Neutrophil (primary cell): ENCODE data around the gene TP63.
"Not testable (repeated sequence)": the region's sequence is repeated elsewhere in the genome, so short reads cannot be mapped to it uniquely, and the experiment has no call there.

Experiments used
- H3K27ac ChIP-seq: fragments of 200-600 bp; sonication (generic); 2 replicates; pipeline ENCODE4 v1.5.1; 2016; ENCODE audit warnings: mild to moderate bottlenecking, moderate library complexity
- H3K27me3 ChIP-seq: fragments of 200-600 bp; sonication (generic); 2 replicates; pipeline ENCODE4 v1.6.0; 2016; ENCODE audit warnings: mild to moderate bottlenecking
- H3K36me3 ChIP-seq: fragments of 200-600 bp; sonication (generic); 2 replicates; pipeline ENCODE4 v1.5.1; 2017
- H3K4me1 ChIP-seq, 2 experiments: fragments of 200-600 bp in 1 of 2; sonication (generic) in 1 of 2; 1 replicate in 1 of 2; 2 replicates in 1 of 2; pipeline versions ENCODE4 v1.5.1 to v1.6.1; 2013 to 2016; ENCODE audit warnings: low read depth in 1 of 2, low read length in 1 of 2, mild to moderate bottlenecking in 1 of 2, moderate library complexity in 1 of 2; ENCODE audit not compliant: control insufficient read depth in 1 of 2, insufficient read depth in 1 of 2
- H3K4me3 ChIP-seq, 2 experiments: fragments of 200-600 bp in 1 of 2; sonication (generic) in 1 of 2; 1 replicate in 1 of 2; 2 replicates in 1 of 2; pipeline ENCODE4 v1.5.1; 2013 to 2016; ENCODE audit warnings: low read depth in 1 of 2, low read length in 1 of 2, mild to moderate bottlenecking in 1 of 2, moderate library complexity in 1 of 2
- H3K9me3 ChIP-seq: fragments of 200-600 bp; sonication (generic); 2 replicates; pipeline ENCODE4 v1.5.1; 2016
- TF ChIP-seq, protein P1 (sequence below): fragments of 200-600 bp; sonication (generic); IDR thresholded peaks from 2 replicates; pipeline ENCODE4 v1.5.1; 2016; ENCODE audit warnings: antibody characterized with exemption

TP63 gene

DNA sequence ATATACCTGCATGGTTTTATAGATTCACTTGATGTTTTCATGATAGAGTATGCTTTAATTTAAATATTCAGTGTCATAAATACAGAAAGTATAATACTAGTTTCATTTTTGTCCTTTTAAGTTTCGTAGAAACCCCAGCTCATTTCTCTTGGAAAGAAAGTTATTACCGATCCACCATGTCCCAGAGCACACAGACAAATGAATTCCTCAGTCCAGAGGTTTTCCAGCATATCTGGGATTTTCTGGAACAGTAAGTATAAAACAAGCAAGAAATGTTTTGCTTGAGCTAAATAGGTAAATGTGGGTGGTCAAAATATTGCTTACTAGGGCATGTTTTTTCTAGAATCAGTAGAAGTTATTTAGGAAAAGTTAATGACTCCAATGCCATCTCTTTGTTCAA is 106.4 kb downstream of the TP63 start:
- H3K9me3 ChIP-seq, result no peaks in the 10 kb centered on the region
- TF ChIP-seq, protein P1, sequence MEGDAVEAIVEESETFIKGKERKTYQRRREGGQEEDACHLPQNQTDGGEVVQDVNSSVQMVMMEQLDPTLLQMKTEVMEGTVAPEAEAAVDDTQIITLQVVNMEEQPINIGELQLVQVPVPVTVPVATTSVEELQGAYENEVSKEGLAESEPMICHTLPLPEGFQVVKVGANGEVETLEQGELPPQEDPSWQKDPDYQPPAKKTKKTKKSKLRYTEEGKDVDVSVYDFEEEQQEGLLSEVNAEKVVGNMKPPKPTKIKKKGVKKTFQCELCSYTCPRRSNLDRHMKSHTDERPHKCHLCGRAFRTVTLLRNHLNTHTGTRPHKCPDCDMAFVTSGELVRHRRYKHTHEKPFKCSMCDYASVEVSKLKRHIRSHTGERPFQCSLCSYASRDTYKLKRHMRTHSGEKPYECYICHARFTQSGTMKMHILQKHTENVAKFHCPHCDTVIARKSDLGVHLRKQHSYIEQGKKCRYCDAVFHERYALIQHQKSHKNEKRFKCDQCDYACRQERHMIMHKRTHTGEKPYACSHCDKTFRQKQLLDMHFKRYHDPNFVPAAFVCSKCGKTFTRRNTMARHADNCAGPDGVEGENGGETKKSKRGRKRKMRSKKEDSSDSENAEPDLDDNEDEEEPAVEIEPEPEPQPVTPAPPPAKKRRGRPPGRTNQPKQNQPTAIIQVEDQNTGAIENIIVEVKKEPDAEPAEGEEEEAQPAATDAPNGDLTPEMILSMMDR, result no peak
- no peaks in the 10 kb centered on the region for H3K4me1 ChIP-seq
- no peak overlapping the region for H3K4me3 ChIP-seq
- no peak overlapping the region for H3K27ac ChIP-seq
- no peaks in the 10 kb centered on the region for H3K27me3 ChIP-seq
- no peaks in the 10 kb centered on the region for H3K36me3 ChIP-seq

DNA sequence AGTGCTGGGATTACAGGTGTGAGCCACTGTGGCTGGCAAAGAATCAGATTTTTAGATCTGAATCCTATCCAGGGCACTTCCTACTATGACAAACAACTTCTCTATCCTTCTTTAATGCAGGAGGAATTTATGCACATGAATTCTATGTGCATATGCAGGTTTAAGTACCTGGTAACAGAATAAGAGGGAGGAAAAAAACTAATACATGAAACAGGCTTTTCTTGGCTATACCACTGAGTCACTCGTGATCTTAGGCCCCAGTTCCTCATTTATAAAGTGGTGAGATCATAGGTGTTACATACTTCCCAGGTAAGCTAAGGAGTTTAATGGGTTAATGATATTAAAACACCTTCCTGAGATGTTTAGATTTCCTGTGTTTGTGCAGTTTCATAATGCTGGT is 108.2 kb downstream of the TP63 start:
- H3K4me3 ChIP-seq, result no peak overlapping the region
- no peaks in the 10 kb centered on the region for H3K27me3 ChIP-seq
- TF ChIP-seq, protein P1, result no peak
- H3K9me3 ChIP-seq, result no peaks in the 10 kb centered on the region
- H3K27ac ChIP-seq, result no peak overlapping the region
- no peaks in the 10 kb centered on the region for H3K36me3 ChIP-seq
- no peaks in the 10 kb centered on the region for H3K4me1 ChIP-seq

GRCh38 chr3:189740156-189740555 is 109.0 kb downstream of the TP63 start:
- Histone ChIP-seq H3K27me3 (no peaks in the 10 kb centered on the region), H3K4me3 (no peak overlapping the region), H3K4me1 (no peaks in the 10 kb centered on the region), H3K27ac (no peak overlapping the region), H3K9me3 (no peaks in the 10 kb centered on the region), H3K36me3 (no peaks in the 10 kb centered on the region)
- TF ChIP-seq, protein P1, result no peak

DNA sequence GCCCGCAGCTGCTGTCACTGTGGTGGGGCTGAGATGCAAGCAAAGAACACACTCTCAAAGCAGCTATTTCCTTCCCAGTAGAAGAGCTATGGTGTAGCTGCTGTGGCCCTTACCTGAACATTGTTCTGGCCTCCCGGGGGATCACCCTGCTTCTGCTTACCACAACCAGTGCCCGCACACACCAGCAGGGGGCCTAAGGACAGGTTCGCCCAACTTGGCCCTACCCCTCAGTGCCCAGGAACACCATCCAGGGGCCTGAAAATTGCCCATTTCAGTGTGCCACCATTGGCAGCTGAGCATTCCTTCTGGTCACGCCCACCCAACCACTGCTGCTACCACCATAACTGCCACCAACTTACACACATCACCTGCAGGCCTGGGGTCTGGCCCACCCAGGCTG is 113.0 kb downstream of the TP63 start:
- no peaks in the 10 kb centered on the region for H3K4me1 ChIP-seq
- H3K9me3 ChIP-seq, result no peaks in the 10 kb centered on the region
- H3K36me3 ChIP-seq, result no peaks in the 10 kb centered on the region
- no peaks in the 10 kb centered on the region for H3K27me3 ChIP-seq
- H3K4me3 ChIP-seq, result no peak overlapping the region
- TF ChIP-seq, protein P1, result no peak
- no peak overlapping the region for H3K27ac ChIP-seq

DNA sequence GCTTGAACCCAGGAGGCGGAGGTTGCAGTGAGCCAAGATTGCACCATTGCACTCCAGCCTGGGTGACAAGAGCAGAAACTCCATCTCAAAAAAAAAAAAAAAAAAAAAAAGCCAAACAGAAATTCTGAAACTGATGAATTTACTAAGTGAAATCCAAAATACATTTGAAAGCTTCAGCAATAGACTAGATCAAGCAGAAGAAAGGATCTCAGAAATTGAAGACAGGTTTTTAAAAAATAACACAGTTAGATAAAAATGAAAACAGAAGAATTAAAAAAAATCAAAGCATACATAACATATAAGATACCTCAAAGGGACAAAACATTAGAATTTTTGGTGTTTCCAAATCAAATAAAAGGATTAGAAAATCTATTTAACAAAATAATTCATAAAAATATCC is 114.4 kb downstream of the TP63 start:
- Histone ChIP-seq H3K36me3 (no peaks in the 10 kb centered on the region), H3K4me3 (no peak overlapping the region), H3K27ac (no peak overlapping the region), H3K9me3 (no peaks in the 10 kb centered on the region), H3K4me1 (no peaks in the 10 kb centered on the region), H3K27me3 (no peaks in the 10 kb centered on the region)
- TF ChIP-seq, protein P1, result no peak

GRCh38 chr3:189748046-189748445 is 116.9 kb downstream of the TP63 start:
- H3K27ac ChIP-seq, result no peak overlapping the region
- no peaks in the 10 kb centered on the region for H3K4me1 ChIP-seq
- H3K27me3 ChIP-seq, result no peaks in the 10 kb centered on the region
- TF ChIP-seq, protein P1, result no peak
- no peak overlapping the region for H3K4me3 ChIP-seq
- no peaks in the 10 kb centered on the region for H3K9me3 ChIP-seq
- no peaks in the 10 kb centered on the region for H3K36me3 ChIP-seq

DNA sequence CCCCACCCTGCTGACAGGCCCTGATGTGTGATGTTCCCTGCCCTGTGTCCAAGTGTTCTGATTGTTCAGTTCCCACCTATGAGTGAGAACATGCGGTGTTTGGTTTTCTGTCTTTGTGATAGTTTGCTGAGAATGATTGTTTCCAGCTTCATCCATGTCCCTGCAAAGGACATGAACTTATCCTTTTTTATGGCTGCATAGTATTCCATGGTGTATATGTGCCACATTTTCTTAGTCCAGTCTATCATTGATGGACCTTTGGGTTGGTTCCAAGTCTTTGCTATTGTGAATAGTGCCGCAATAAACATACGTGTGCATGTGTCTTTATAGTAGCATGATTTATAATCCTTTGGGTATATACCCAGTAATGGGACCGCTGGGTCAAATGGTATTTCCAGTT is 119.8 kb downstream of the TP63 start:
- H3K36me3 ChIP-seq, H3K4me3 ChIP-seq, H3K9me3 ChIP-seq, H3K27ac ChIP-seq, H3K4me1 ChIP-seq, H3K27me3 ChIP-seq: not testable (repeated sequence)
